ENCODE results near the gene CCDC185. TPM values are rescaled to one million over a fixed set of nuclear protein-coding genes. Genes with fewer than 3 reads are reported as not detected.

The CCDC185 gene
- total and polyA plus RNA-seq, 4 donors: not detected

GRCh38 chr1:223425550-223425949, 32.3 kb downstream of the CCDC185 start:
- Histone ChIP-seq H3K27ac (ENCODE audit: low read depth in 1 of 2, low read length in 2 of 2) (no peak overlapping the region), H3K4me1 (ENCODE audit: control insufficient read depth in 4 of 4, insufficient read depth in 4 of 4, low read length in 3 of 4) (peaks cover 0 to 7% (median 3%) of the 10 kb centered on the region in 4 donors), H3K9me3 (ENCODE audit: control insufficient read depth in 4 of 4, low read length in 3 of 4) (peaks cover 0 to 6% (median 2%) of the 10 kb centered on the region in 4 donors), H3K36me3 (ENCODE audit: control insufficient read depth in 4 of 4, insufficient read depth in 3 of 4, low read depth in 1 of 4, low read length in 3 of 4) (no peaks in the 10 kb centered on the region), H3K27me3 (ENCODE audit: control insufficient read depth in 4 of 4, insufficient read depth in 4 of 4, low read length in 3 of 4) (peaks cover 0 to 3% (median 0%) of the 10 kb centered on the region in 4 donors), H3K9ac (ENCODE audit: low read depth in 1 of 2, low read length in 2 of 2) (no peak overlapping the region), H3K4me3 (ENCODE audit: low read depth in 1 of 3, low read length in 3 of 3) (no peak overlapping the region)
- TF ChIP-seq MAX (IDR thresholded peaks at IDR 0.05) (no peak), RAD21 (IDR thresholded peaks at IDR 0.05) (no peak), JUND (IDR thresholded peaks at IDR 0.05) (no peak), REST (IDR thresholded peaks at IDR 0.05) (no peak), SP1 (IDR thresholded peaks at IDR 0.05) (no peak)
- 93% methylated on average over 5 of the region's 5 CpGs for WGBS
- DNase-seq (ENCODE audit: low spot score): no peak

- no peaks in the 10 kb centered on the region for H3K36me3 ChIP-seq (ENCODE audit: control insufficient read depth in 4 of 4, insufficient read depth in 3 of 4, low read depth in 1 of 4, low read length in 3 of 4)
- peaks cover 0 to 6% (median 2%) of the 10 kb centered on the region in 4 donors for H3K9me3 ChIP-seq (ENCODE audit: control insufficient read depth in 4 of 4, low read length in 3 of 4)
- no peak overlapping the region for H3K9ac ChIP-seq (ENCODE audit: low read depth in 1 of 2, low read length in 2 of 2)
- no peak overlapping the region for H3K4me3 ChIP-seq (ENCODE audit: low read depth in 1 of 3, low read length in 3 of 3)
- peaks cover 0 to 3% (median 0%) of the 10 kb centered on the region in 4 donors for H3K27me3 ChIP-seq (ENCODE audit: control insufficient read depth in 4 of 4, insufficient read depth in 4 of 4, low read length in 3 of 4)
- DNase-seq (ENCODE audit: low spot score): no peak
- H3K4me1 ChIP-seq (ENCODE audit: control insufficient read depth in 4 of 4, insufficient read depth in 4 of 4, low read length in 3 of 4): no peaks in the 10 kb centered on the region
- no peak for TF ChIP-seq FOXA1 (IDR thresholded peaks at IDR 0.05)
- 91% methylated on average over 1 of the region's 1 CpG for WGBS
- no peak overlapping the region for H3K27ac ChIP-seq (ENCODE audit: low read depth in 1 of 2, low read length in 2 of 2)
These were observed 33.7 kb downstream of the CCDC185 start for GRCh38 chr1:223426936-223427335.

- 86% methylated on average over 2 of the region's 2 CpGs for WGBS
- H3K36me3 ChIP-seq (ENCODE audit: control insufficient read depth in 4 of 4, insufficient read depth in 3 of 4, low read depth in 1 of 4, low read length in 3 of 4): no peaks in the 10 kb centered on the region
- peaks cover 0 to 3% (median 0%) of the 10 kb centered on the region in 4 donors for H3K27me3 ChIP-seq (ENCODE audit: control insufficient read depth in 4 of 4, insufficient read depth in 4 of 4, low read length in 3 of 4)
- no peak for DNase-seq (ENCODE audit: low spot score)
- H3K4me3 ChIP-seq (ENCODE audit: low read depth in 1 of 3, low read length in 3 of 3): no peak overlapping the region
- no peak overlapping the region for H3K9ac ChIP-seq (ENCODE audit: low read depth in 1 of 2, low read length in 2 of 2)
- H3K9me3 ChIP-seq (ENCODE audit: control insufficient read depth in 4 of 4, low read length in 3 of 4): peaks cover 0 to 6% (median 2%) of the 10 kb centered on the region in 4 donors
- H3K4me1 ChIP-seq (ENCODE audit: control insufficient read depth in 4 of 4, insufficient read depth in 4 of 4, low read length in 3 of 4): no peaks in the 10 kb centered on the region
- TF ChIP-seq REST (IDR thresholded peaks at IDR 0.05) (no peak), YY1 (IDR thresholded peaks at IDR 0.05) (no peak), JUND (IDR thresholded peaks at IDR 0.05) (no peak), ZBTB33 (IDR thresholded peaks at IDR 0.05) (no peak), SP1 (IDR thresholded peaks at IDR 0.05) (no peak)
- H3K27ac ChIP-seq (ENCODE audit: low read depth in 1 of 2, low read length in 2 of 2): no peak overlapping the region
These were observed 36.1 kb downstream of the CCDC185 start for GRCh38 chr1:223429313-223429731.

Measured in liver (tissue), 9 donors.